ENCODE data around the gene SPDYE4.
A peak's percentile ranks its signal among the peaks of the same experiment; 100 is the strongest.

SPDYE4 gene

GRCh38 chr17:8741366-8741765 lies 17.0 kb downstream of the SPDYE4 start:
- DNase-seq (ENCODE audit: low read depth in 2 of 2) = no peak

GRCh38 chr17:8740486-8740885 lies 17.9 kb downstream of the SPDYE4 start:
- peak; percentile 5 to 7 for DNase-seq (ENCODE audit: low read depth in 2 of 2)

GRCh38 chr17:8739097-8739496 lies 19.2 kb downstream of the SPDYE4 start:
- no peak for DNase-seq (ENCODE audit: low read depth in 2 of 2)

GRCh38 chr17:8736796-8737195 lies 21.6 kb downstream of the SPDYE4 start:
- no peak for DNase-seq (ENCODE audit: low read depth in 2 of 2)

GRCh38 chr17:8736362-8736761 lies 22.0 kb downstream of the SPDYE4 start:
- DNase-seq (ENCODE audit: low read depth in 2 of 2) = no peak

GRCh38 chr17:8735336-8735939 lies 22.9 kb downstream of the SPDYE4 start:
- DNase-seq (ENCODE audit: low read depth in 2 of 2) = no peak

GRCh38 chr17:8734876-8735275 lies 23.5 kb downstream of the SPDYE4 start:
- no peak for DNase-seq (ENCODE audit: low read depth in 2 of 2)

GRCh38 chr17:8732406-8733085 lies 25.8 kb downstream of the SPDYE4 start:
- DNase-seq (ENCODE audit: low read depth in 2 of 2) = no peak

- no peak for DNase-seq (ENCODE audit: low read depth in 2 of 2)
Observed at GRCh38 chr17:8729860-8730259, 28.5 kb downstream of the SPDYE4 start.

- DNase-seq (ENCODE audit: low read depth in 2 of 2) = no peak
Observed at GRCh38 chr17:8729421-8729820, 28.9 kb downstream of the SPDYE4 start.

GRCh38 chr17:8728971-8729370 lies 29.4 kb downstream of the SPDYE4 start:
- no peak for DNase-seq (ENCODE audit: low read depth in 2 of 2)

GRCh38 chr17:8728251-8728938 lies 30.0 kb downstream of the SPDYE4 start:
- DNase-seq (ENCODE audit: low read depth in 2 of 2) = no peak

GRCh38 chr17:8726941-8727555 lies 31.3 kb downstream of the SPDYE4 start:
- DNase-seq (ENCODE audit: low read depth in 2 of 2) = no peak

- no peak for DNase-seq (ENCODE audit: low read depth in 2 of 2)
Observed at GRCh38 chr17:8725881-8726876, 32.2 kb downstream of the SPDYE4 start.

GRCh38 chr17:8724451-8724850 lies 33.9 kb downstream of the SPDYE4 start:
- DNase-seq (ENCODE audit: low read depth in 2 of 2) = no peak

- no peak for DNase-seq (ENCODE audit: low read depth in 2 of 2)
Observed at GRCh38 chr17:8720596-8720995, 37.8 kb downstream of the SPDYE4 start.

- DNase-seq (ENCODE audit: low read depth in 2 of 2) = no peak
Observed at GRCh38 chr17:8719291-8720246, 38.8 kb downstream of the SPDYE4 start.

GRCh38 chr17:8718001-8718563 lies 40.3 kb downstream of the SPDYE4 start:
- no peak for DNase-seq (ENCODE audit: low read depth in 2 of 2)

- no peak for DNase-seq (ENCODE audit: low read depth in 2 of 2)
Observed at GRCh38 chr17:8713878-8714277, 44.5 kb downstream of the SPDYE4 start.

- DNase-seq (ENCODE audit: low read depth in 2 of 2) = no peak
Observed at GRCh38 chr17:8713315-8713714, 45.0 kb downstream of the SPDYE4 start.

Data from stimulated activated CD4-positive, alpha-beta T cell treated with anti-CD3 and anti-CD28 coated beads, Interleukin-12 subunit alpha, Interleukin-12 subunit beta, amount 100 ng/mL, for 24 hours (primary cell).